Uterus (tissue), 4 donors: ENCODE measurements around the gene SS18. TPM values are rescaled to one million over a fixed set of nuclear protein-coding genes. Genes with fewer than 3 reads are reported as not detected.
"Not testable (repeated sequence)": the region's sequence is repeated elsewhere in the genome, so short reads cannot be mapped to it uniquely, and the experiment has no call there.

Source experiments
- DNase-seq, 2 donors: peaks; one replicate each; pipeline ENCODE4 v3.0.0-alpha.2; 2019 to 2020
- H3K27ac ChIP-seq, 2 donors: fragments of 200-600 bp; sonication (generic); 1 replicate in 1 of 2; 2 replicates in 1 of 2; pipeline ENCODE4 v1.5.1; 2016 to 2018
- H3K27me3 ChIP-seq, 2 donors: fragments of 200-600 bp; sonication (generic); one replicate each; pipeline ENCODE4 v1.5.1; 2018 to 2019; ENCODE audit warnings: control low read depth in 1 of 2
- H3K36me3 ChIP-seq, 2 donors: fragments of 200-600 bp; sonication (generic); one replicate each; pipeline ENCODE4 v1.5.1; 2019; ENCODE audit warnings: control low read depth in 1 of 2
- H3K4me1 ChIP-seq, 2 donors: fragments of 200-600 bp; sonication (generic); one replicate each; pipeline ENCODE4 v1.5.1; 2018 to 2019; ENCODE audit warnings: control low read depth in 1 of 2
- H3K4me3 ChIP-seq, 2 donors: fragments of 200-600 bp; sonication (generic); 1 replicate in 1 of 2; 2 replicates in 1 of 2; pipeline ENCODE4 v1.5.1; 2018 to 2019; ENCODE audit warnings: mild to moderate bottlenecking in 1 of 2
- H3K9me3 ChIP-seq, 2 donors: fragments of 200-600 bp; sonication (generic); one replicate each; pipeline ENCODE4 v1.5.1; 2019; ENCODE audit warnings: control low read depth in 1 of 2
- POLR2A ChIP-seq, 2 donors: fragments of 450-650 bp; IDR thresholded peaks; one replicate each; pipeline ENCODE4 v1.6.1; 2016; ENCODE audit warnings: antibody characterized with exemption in 2 of 2, mild to moderate bottlenecking in 1 of 2, moderate library complexity in 1 of 2
- intact Hi-C: fragments of 100-400 bp; cut with DNase I; formaldehyde crosslinking; loops from one replicate; pipeline ENCODE4 v1.15.1; 2023; ENCODE audit warnings: low total_unique reads
- total RNA-seq, 4 donors: library from RNA; depleted of rRNA in 3 of 4; stranded (reverse); fragments of >200 nt in 3 of 4; gene quantifications; one replicate each; pipeline versions ENCODE4 v1.1.0 to v1.2.4, GENCODE V29; 2014 to 2023
- TF ChIP-seq, protein P1 (sequence below), 4 experiments: fragments of 200-600 bp in 2 of 4; fragments of 450-650 bp in 2 of 4; sonication (generic) in 2 of 4; IDR thresholded peaks; one replicate each; pipeline ENCODE4 v1.5.1; 2016 to 2019; ENCODE audit warnings: antibody characterized with exemption in 4 of 4, mild to moderate bottlenecking in 2 of 4, moderate library complexity in 1 of 4
- donor health status: DM: yes; HTN: yes; CAD: no.

The SS18 gene, protein sequence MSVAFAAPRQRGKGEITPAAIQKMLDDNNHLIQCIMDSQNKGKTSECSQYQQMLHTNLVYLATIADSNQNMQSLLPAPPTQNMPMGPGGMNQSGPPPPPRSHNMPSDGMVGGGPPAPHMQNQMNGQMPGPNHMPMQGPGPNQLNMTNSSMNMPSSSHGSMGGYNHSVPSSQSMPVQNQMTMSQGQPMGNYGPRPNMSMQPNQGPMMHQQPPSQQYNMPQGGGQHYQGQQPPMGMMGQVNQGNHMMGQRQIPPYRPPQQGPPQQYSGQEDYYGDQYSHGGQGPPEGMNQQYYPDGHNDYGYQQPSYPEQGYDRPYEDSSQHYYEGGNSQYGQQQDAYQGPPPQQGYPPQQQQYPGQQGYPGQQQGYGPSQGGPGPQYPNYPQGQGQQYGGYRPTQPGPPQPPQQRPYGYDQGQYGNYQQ
- 100 to 1,000 TPM in 1 of 4 donors, 10 to 100 TPM in 3; 34.7 to 188 (median 91.9) TPM for total RNA-seq

- H3K9me3 ChIP-seq, result no peaks in the 10 kb centered on the region
- H3K27me3 ChIP-seq, result no peaks in the 10 kb centered on the region
- peak; percentile 92 for DNase-seq
- intact Hi-C loops, result no loop called here
- H3K27ac ChIP-seq, result peak within 1 kb of the TSS; percentile 85 to 97
- H3K4me3 ChIP-seq, result peak within 1 kb of the TSS; percentile 68 to 77
- H3K36me3 ChIP-seq, result no peaks in the 10 kb centered on the region
- H3K4me1 ChIP-seq, result peaks cover 8 to 13% of the 10 kb centered on the region in 2 donors
- TF ChIP-seq, protein P1, sequence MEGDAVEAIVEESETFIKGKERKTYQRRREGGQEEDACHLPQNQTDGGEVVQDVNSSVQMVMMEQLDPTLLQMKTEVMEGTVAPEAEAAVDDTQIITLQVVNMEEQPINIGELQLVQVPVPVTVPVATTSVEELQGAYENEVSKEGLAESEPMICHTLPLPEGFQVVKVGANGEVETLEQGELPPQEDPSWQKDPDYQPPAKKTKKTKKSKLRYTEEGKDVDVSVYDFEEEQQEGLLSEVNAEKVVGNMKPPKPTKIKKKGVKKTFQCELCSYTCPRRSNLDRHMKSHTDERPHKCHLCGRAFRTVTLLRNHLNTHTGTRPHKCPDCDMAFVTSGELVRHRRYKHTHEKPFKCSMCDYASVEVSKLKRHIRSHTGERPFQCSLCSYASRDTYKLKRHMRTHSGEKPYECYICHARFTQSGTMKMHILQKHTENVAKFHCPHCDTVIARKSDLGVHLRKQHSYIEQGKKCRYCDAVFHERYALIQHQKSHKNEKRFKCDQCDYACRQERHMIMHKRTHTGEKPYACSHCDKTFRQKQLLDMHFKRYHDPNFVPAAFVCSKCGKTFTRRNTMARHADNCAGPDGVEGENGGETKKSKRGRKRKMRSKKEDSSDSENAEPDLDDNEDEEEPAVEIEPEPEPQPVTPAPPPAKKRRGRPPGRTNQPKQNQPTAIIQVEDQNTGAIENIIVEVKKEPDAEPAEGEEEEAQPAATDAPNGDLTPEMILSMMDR (IDR thresholded peaks at IDR 0.05), result peak in 1 of 4 experiments; percentile 13
- peak in 1 of 2 donors; percentile 37 for TF ChIP-seq POLR2A (IDR thresholded peaks at IDR 0.05)
Observed at GRCh38 chr18:26090130-26091046, at the start of gene SS18. Gene SS18, minus strand, starts transcription at chr18:26090613. Its CDS starts 44 bp downstream, at chr18:26090569.

- Histone ChIP-seq H3K9me3 (no peaks in the 10 kb centered on the region), H3K4me3 (no peak overlapping the region), H3K27ac (no peak overlapping the region), H3K36me3 (no peaks in the 10 kb centered on the region), H3K4me1 (no peaks in the 10 kb centered on the region), H3K27me3 (no peaks in the 10 kb centered on the region)
- DNase-seq, result no peak
- intact Hi-C loops, result no loop called here
- TF ChIP-seq POLR2A (IDR thresholded peaks at IDR 0.05), result no peak
- TF ChIP-seq, protein P1 (IDR thresholded peaks at IDR 0.05), result no peak
Observed at GRCh38 chr18:26135548-26135947, 45.1 kb upstream of the SS18 start.

- no peak for DNase-seq
- no peaks in the 10 kb centered on the region for H3K36me3 ChIP-seq
- no peaks in the 10 kb centered on the region for H3K9me3 ChIP-seq
- intact Hi-C loops, result no loop called here
- TF ChIP-seq POLR2A (IDR thresholded peaks at IDR 0.05), result no peak
- TF ChIP-seq, protein P1 (IDR thresholded peaks at IDR 0.05), result no peak
- no peaks in the 10 kb centered on the region for H3K27me3 ChIP-seq
- no peak overlapping the region for H3K4me3 ChIP-seq
- no peak overlapping the region for H3K27ac ChIP-seq
- H3K4me1 ChIP-seq, result no peaks in the 10 kb centered on the region
Observed at GRCh38 chr18:26134107-26134506, 43.7 kb upstream of the SS18 start.

DNA sequence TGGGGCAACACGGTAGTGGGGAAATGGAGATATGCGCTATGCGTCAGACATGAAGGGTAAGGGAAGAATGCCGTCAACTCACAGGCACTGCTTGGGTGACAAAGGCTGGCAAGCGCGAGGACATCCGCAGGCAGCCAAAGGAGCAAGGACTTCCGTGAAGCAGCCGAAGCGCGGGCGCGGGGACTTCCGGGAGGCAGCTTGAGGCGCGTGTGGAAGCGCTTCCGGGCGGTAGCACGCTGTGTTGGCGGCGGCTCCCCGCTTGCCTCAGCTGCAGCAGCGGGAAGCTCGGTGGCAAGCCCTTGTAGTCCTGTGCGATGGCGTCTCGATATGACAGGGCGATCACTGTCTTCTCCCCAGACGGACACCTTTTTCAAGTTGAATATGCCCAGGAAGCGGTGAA is 43.2 kb upstream of the SS18 start, which contains the start of gene PSMA8:
TSS of gene PSMA8 (plus strand) at position 218 of the 400 bp plus-strand sequence. CDS start at position 315, 97 bp downstream.
- H3K27me3 ChIP-seq, result no peaks in the 10 kb centered on the region
- no peak within 1 kb of the TSS for H3K27ac ChIP-seq
- H3K36me3 ChIP-seq, result no peaks in the 10 kb centered on the region
- H3K9me3 ChIP-seq, result no peaks in the 10 kb centered on the region
- no peak for DNase-seq
- no peak within 1 kb of the TSS for H3K4me3 ChIP-seq
- TF ChIP-seq, protein P1 (IDR thresholded peaks at IDR 0.05), result no peak
- TF ChIP-seq POLR2A (IDR thresholded peaks at IDR 0.05), result no peak
- no peaks in the 10 kb centered on the region for H3K4me1 ChIP-seq
- intact Hi-C loops, result no loop called here

DNA sequence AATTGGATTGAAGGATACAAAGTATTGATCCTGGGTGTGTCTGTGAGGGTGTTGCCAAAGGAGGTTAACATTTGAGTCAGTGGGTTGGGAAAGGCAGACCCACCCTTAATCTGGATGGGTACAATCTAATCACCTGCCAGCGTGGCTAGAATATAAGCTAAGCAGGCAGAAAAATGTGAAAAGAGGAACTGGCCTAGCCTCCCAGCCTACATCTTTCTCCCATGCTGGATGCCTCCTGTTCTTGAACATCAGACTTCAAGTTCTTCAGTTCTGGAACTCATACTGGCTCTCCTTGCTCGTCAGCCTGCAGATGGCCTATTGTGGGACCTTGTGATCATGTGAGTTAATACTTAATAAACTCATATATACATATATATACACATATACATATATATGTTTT is 37.8 kb upstream of the SS18 start:
- DNase-seq, intact Hi-C loops, H3K36me3 ChIP-seq, H3K27me3 ChIP-seq, H3K27ac ChIP-seq, H3K9me3 ChIP-seq, H3K4me1 ChIP-seq, H3K4me3 ChIP-seq: not testable (repeated sequence)
